GM12891 (cell line): Measurements from ENCODE around the gene NRXN2.

Source experiments
- DNase-seq: peaks from one replicate; pipeline ENCODE4 v3.0.0; 2011; ENCODE audit warnings: low spot score; ENCODE audit not compliant: insufficient read length
- FAIRE-seq: peaks from 2 replicates; lab custom pipeline; 2011; peaks lifted over from hg19 to GRCh38; lab: Jason Lieb, UNC
- PAX5 ChIP-seq: IDR thresholded peaks from 2 replicates; pipeline ENCODE4 v1.6.1; 2011; ENCODE audit warnings: low read length, moderate library complexity, mild to moderate bottlenecking; ENCODE audit not compliant: insufficient read depth, severe bottlenecking
- POLR2A ChIP-seq: IDR thresholded peaks from 2 replicates; pipeline ENCODE4 v1.6.1; 2011; ENCODE audit warnings: low read depth, low read length, control low read depth
- POLR2AphosphoS5 ChIP-seq: IDR thresholded peaks from 2 replicates; pipeline ENCODE4 v1.6.1; 2011; ENCODE audit warnings: low read depth, low read length, control low read depth
- POU2F2 ChIP-seq: IDR thresholded peaks from 2 replicates; pipeline ENCODE4 v1.6.1; 2011; ENCODE audit warnings: low read depth, mild to moderate bottlenecking, control low read depth, low read length, moderate library complexity
- SPI1 ChIP-seq: IDR thresholded peaks from 2 replicates; pipeline ENCODE4 v1.6.1; 2011; ENCODE audit warnings: low read depth, low read length, control low read depth
- TAF1 ChIP-seq: IDR thresholded peaks from 2 replicates; pipeline ENCODE4 v1.6.1; 2011; ENCODE audit warnings: low read depth, low read length, control low read depth

The NRXN2 gene

GRCh38 chr11:64752175-64752970 is 29.4 kb upstream of the NRXN2 start:
- no peak for FAIRE-seq

GRCh38 chr11:64751580-64751979 is 28.6 kb upstream of the NRXN2 start:
- DNase-seq (no peak), FAIRE-seq (no peak)
- no peak for TF ChIP-seq SPI1

More at GRCh38 chr11:64752175-64752970, 29.4 kb upstream of the NRXN2 start:
- no peak for DNase-seq
- no peak for TF ChIP-seq POLR2A
- TF ChIP-seq PAX5: no peak
- no peak for TF ChIP-seq POLR2AphosphoS5
- no peak for TF ChIP-seq SPI1
- TF ChIP-seq POU2F2: no peak
- no peak for TF ChIP-seq TAF1

GRCh38 chr11:64751136-64751535 is 28.1 kb upstream of the NRXN2 start:
- DNase-seq: no peak
- no peak for FAIRE-seq

GRCh38 chr11:64750361-64751054 is 27.5 kb upstream of the NRXN2 start:
- DNase-seq (no peak), FAIRE-seq (no peak)
- TF ChIP-seq POU2F2: no peak

More at GRCh38 chr11:64751136-64751535, 28.1 kb upstream of the NRXN2 start:
- TF ChIP-seq TAF1: no peak
- TF ChIP-seq POLR2A: no peak
- TF ChIP-seq POLR2AphosphoS5: no peak
- TF ChIP-seq PAX5: no peak
- TF ChIP-seq POU2F2: no peak
- no peak for TF ChIP-seq SPI1

- TF ChIP-seq PAX5 (no peak), POLR2A (no peak), POLR2AphosphoS5 (no peak), SPI1 (no peak), TAF1 (no peak), POU2F2 (no peak)
- no peak for DNase-seq
- no peak for FAIRE-seq
Observed at GRCh38 chr11:64747961-64748665, 25.1 kb upstream of the NRXN2 start.

- FAIRE-seq: no peak
- no peak for DNase-seq
- TF ChIP-seq POU2F2 (no peak), POLR2AphosphoS5 (no peak), SPI1 (no peak), PAX5 (no peak), POLR2A (no peak), TAF1 (no peak)
Observed at GRCh38 chr11:64746486-64746885, 23.5 kb upstream of the NRXN2 start.

- FAIRE-seq: peak; percentile 83
- peak; percentile 82 for DNase-seq
- no peak for TF ChIP-seq SPI1
- TF ChIP-seq POU2F2: no peak
- no peak for TF ChIP-seq TAF1
- no peak for TF ChIP-seq POLR2AphosphoS5
- no peak for TF ChIP-seq POLR2A
Observed at GRCh38 chr11:64745521-64746328, 22.7 kb upstream of the NRXN2 start.

- no peak for FAIRE-seq
- DNase-seq: peak; percentile 72
- TF ChIP-seq POU2F2 (no peak), SPI1 (peak; percentile 51; the same call in 1 of the 2 replicates), POLR2AphosphoS5 (no peak)
Observed at GRCh38 chr11:64745189-64745520, 22.2 kb upstream of the NRXN2 start.

- FAIRE-seq: no peak
- DNase-seq: no peak
- TF ChIP-seq SPI1: no peak
- no peak for TF ChIP-seq TAF1
- TF ChIP-seq POU2F2: no peak
- TF ChIP-seq PAX5: no peak
- TF ChIP-seq POLR2A: no peak
- TF ChIP-seq POLR2AphosphoS5: no peak
Observed at GRCh38 chr11:64744544-64745188, 21.7 kb upstream of the NRXN2 start.
